HCT116 (cell line): ENCODE measurements around the gene GPAT3. TPM values are rescaled to one million over a fixed set of nuclear protein-coding genes. Genes with fewer than 3 reads are reported as not detected.

ENCODE experiments used
- ATAC-seq: fragments of 200-7000 bp; cut with Tn5 transposase; 2 replicates; pipeline ENCODE4 v1.9.1; 2020; ENCODE audit warnings: mild to moderate bottlenecking, moderate library complexity
- BruUV-seq: library from RNA; stranded (reverse); fragments of 400-500 nt; replicated peaks from 2 replicates; lab custom pipeline; 2021; lab: Mats Ljungman, UMichigan
- CTCF ChIA-PET: fragments of 300-600 bp; sonication (Branson Sonifier 250); formaldehyde crosslinking; loops from one replicate; lab custom pipeline; 2021; ENCODE audit warnings: antibody characterized with exemption; lab: Charles Lee
- POLR2A ChIA-PET: fragments of 300-600, 350-600 bp; sonication (Branson Sonifier 250); formaldehyde crosslinking; loops from one replicate; lab custom pipeline; 2021; ENCODE audit warnings: antibody characterized with exemption; lab: Charles Lee
- RAD21 ChIA-PET, 2 experiments: fragments of 300-600 bp; sonication (Branson Sonifier 250); formaldehyde crosslinking; loops; one replicate each; lab custom pipeline; 2023; ENCODE audit warnings: low total read pairs in 2 of 2; ENCODE audit not compliant: uncharacterized antibody in 2 of 2, unreplicated experiment in 2 of 2, low non-redundant PET in 1 of 2; lab: Charles Lee
- DNase-seq: peaks from one replicate; pipeline ENCODE4 v3.0.0-alpha.2; 2010; ENCODE audit warnings: low read depth, low spot score
- H2AFZ ChIP-seq: fragments of 200-600 bp; shearing (Covaris generic), sonication (generic); 2 replicates; pipeline ENCODE4 v1.6.1; 2017; ENCODE audit warnings: low read depth, mixed run types, mixed read lengths, antibody characterized with exemption, low read length; ENCODE audit not compliant: poor library complexity, severe bottlenecking
- H3K27ac ChIP-seq: 2 replicates; pipeline ENCODE4 v1.5.1; 2012; ENCODE audit warnings: low read depth, low read length
- H3K27me3 ChIP-seq: fragments of 200-600 bp; sonication (generic); 2 replicates; pipeline ENCODE4 v1.6.1; 2016; ENCODE audit warnings: mixed run types, low read length, mixed read lengths; ENCODE audit not compliant: insufficient read depth
- H3K36me3 ChIP-seq, 2 experiments: fragments of 200-500 bp in 1 of 2; fragments of 200-600 bp in 1 of 2; sonication (Bioruptor generic) in 1 of 2; sonication (generic) in 1 of 2; 2 replicates each; pipeline versions ENCODE4 v1.5.1 to v1.6.1; 2014 to 2016; ENCODE audit warnings: low read length in 2 of 2, inconsistent platforms in 1 of 2, mixed read lengths in 1 of 2, mixed run types in 1 of 2; ENCODE audit not compliant: insufficient read depth in 2 of 2, control insufficient read depth in 1 of 2
- H3K4me1 ChIP-seq, 2 experiments: fragments of 200-600 bp in 1 of 2; sonication (generic) in 1 of 2; 2 replicates each; pipeline versions ENCODE4 v1.5.1 to v1.6.1; 2012 to 2017; ENCODE audit warnings: low read length in 2 of 2, inconsistent platforms in 1 of 2, mild to moderate bottlenecking in 1 of 2, mixed read lengths in 1 of 2, mixed run types in 1 of 2, moderate library complexity in 1 of 2; ENCODE audit not compliant: insufficient read depth in 2 of 2, control insufficient read depth in 1 of 2
- H3K4me2 ChIP-seq: fragments of 200-600 bp; sonication (generic); 2 replicates; pipeline ENCODE4 v1.6.1; 2017; ENCODE audit warnings: mixed run types, low read length, mixed read lengths
- H3K4me3 ChIP-seq, 2 experiments: fragments of 200-600 bp in 1 of 2; sonication (generic) in 1 of 2; replicated peaks in 1 of 2; 2 replicates each; pipeline ENCODE4 v1.5.1; 2011 to 2016; ENCODE audit warnings: low read length in 2 of 2, control low read depth in 1 of 2, low read depth in 1 of 2, mild to moderate bottlenecking in 1 of 2, mixed read lengths in 1 of 2, mixed run types in 1 of 2
- H3K79me2 ChIP-seq: fragments of 200-600 bp; sonication (generic); 2 replicates; pipeline ENCODE4 v1.6.1; 2017; ENCODE audit warnings: mild to moderate bottlenecking, mixed run types, low read length, moderate library complexity, mixed read lengths; ENCODE audit not compliant: insufficient read depth
- H3K9ac ChIP-seq: fragments of 200-600 bp; sonication (generic); 2 replicates; pipeline ENCODE4 v1.6.1; 2016; ENCODE audit warnings: low read length, mixed read lengths
- H3K9me2 ChIP-seq: fragments of 200-600 bp; sonication (generic), shearing (Covaris generic); 2 replicates; pipeline ENCODE4 v1.6.1; 2017; ENCODE audit warnings: mixed run types, mild to moderate bottlenecking, moderate library complexity; ENCODE audit not compliant: insufficient read depth
- H3K9me3 ChIP-seq, 2 experiments: fragments of 200-500 bp in 1 of 2; fragments of 200-600 bp in 1 of 2; sonication (Bioruptor generic) in 1 of 2; sonication (generic) in 1 of 2; 2 replicates each; pipeline ENCODE4 v1.6.1; 2014 to 2017; ENCODE audit warnings: low read length in 2 of 2, mixed read lengths in 2 of 2, inconsistent platforms in 1 of 2, low read depth in 1 of 2, mild to moderate bottlenecking in 1 of 2, mixed run types in 1 of 2, moderate library complexity in 1 of 2; ENCODE audit not compliant: control insufficient read depth in 1 of 2, insufficient read depth in 1 of 2
- H4K20me1 ChIP-seq: fragments of 200-600 bp; sonication (generic), shearing (Covaris generic); 2 replicates; pipeline ENCODE4 v1.6.1; 2017; ENCODE audit warnings: mixed run types, mild to moderate bottlenecking, moderate library complexity; ENCODE audit not compliant: insufficient read depth
- CEBPB ChIP-seq: IDR thresholded peaks from 2 replicates; pipeline ENCODE4 v1.6.1; 2012; ENCODE audit warnings: low read depth
- CTCF ChIP-seq, 3 experiments: fragments of 200-600 bp in 1 of 3; sonication (generic) in 1 of 3; IDR thresholded peaks in 2 of 3; conservative IDR thresholded peaks in 1 of 3; 2 replicates each; pipeline ENCODE4 v1.5.1; 2012 to 2017; ENCODE audit warnings: low read depth in 2 of 3, low read length in 2 of 3, antibody characterized with exemption in 1 of 3, borderline replicate concordance in 1 of 3, control low read depth in 1 of 3, mild to moderate bottlenecking in 1 of 3, mixed read lengths in 1 of 3, mixed run types in 1 of 3, moderate library complexity in 1 of 3; ENCODE audit not compliant: insufficient read depth in 1 of 3
- EGR1 ChIP-seq: IDR thresholded peaks from 2 replicates; pipeline ENCODE4 v1.6.1; 2012; ENCODE audit warnings: low read depth
- ELF1 ChIP-seq: IDR thresholded peaks from 2 replicates; pipeline ENCODE4 v1.6.1; 2012; ENCODE audit warnings: low read depth, borderline replicate concordance
- EZH2 ChIP-seq: fragments of 200-600 bp; sonication (generic); IDR thresholded peaks from 2 replicates; pipeline ENCODE4 v1.6.1; 2017; ENCODE audit warnings: antibody characterized with exemption, mixed run types
- FOSL1 ChIP-seq: IDR thresholded peaks from 2 replicates; pipeline ENCODE4 v1.6.1; 2012; ENCODE audit warnings: low read depth
- MAX ChIP-seq: IDR thresholded peaks from 2 replicates; pipeline ENCODE4 v1.6.1; 2012
- POLR2AphosphoS5 ChIP-seq: IDR thresholded peaks from 2 replicates; pipeline ENCODE4 v1.6.1; 2011; ENCODE audit warnings: mild to moderate bottlenecking, low read depth, low read length, moderate library complexity
- RAD21 ChIP-seq: IDR thresholded peaks from 2 replicates; pipeline ENCODE4 v1.6.1; 2012; ENCODE audit warnings: low read depth, mild to moderate bottlenecking
- REST ChIP-seq: IDR thresholded peaks from 2 replicates; pipeline ENCODE4 v1.6.1; 2012; ENCODE audit warnings: low read depth
- SP1 ChIP-seq: IDR thresholded peaks from 2 replicates; pipeline ENCODE4 v1.6.1; 2012; ENCODE audit warnings: low read depth
- SRF ChIP-seq: IDR thresholded peaks from 2 replicates; pipeline ENCODE4 v1.6.1; 2012; ENCODE audit warnings: low read depth
- TCF7L2 ChIP-seq: IDR thresholded peaks from 2 replicates; pipeline ENCODE4 v1.7.0; 2011; ENCODE audit warnings: borderline replicate concordance, inconsistent platforms; ENCODE audit not compliant: insufficient read depth, insufficient read length; ENCODE audit errors: extremely low read depth
- YY1 ChIP-seq: IDR thresholded peaks from 2 replicates; pipeline ENCODE4 v1.6.1; 2011; ENCODE audit warnings: low read length, low read depth, moderate library complexity, mild to moderate bottlenecking; ENCODE audit not compliant: insufficient replicate concordance; ENCODE audit errors: extremely low read depth
- ZFX ChIP-seq: fragments of 450-650 bp; IDR thresholded peaks from 2 replicates; pipeline ENCODE4 v1.6.1; 2017
- ZNF274 ChIP-seq: fragments of 200-500 bp; sonication (Bioruptor generic); IDR thresholded peaks from 2 replicates; pipeline ENCODE4 v1.6.1; 2014; ENCODE audit warnings: mild to moderate bottlenecking, low read depth, low read length, inconsistent platforms
- intact Hi-C: fragments of 100-400 bp; cut with micrococcal nuclease; formaldehyde crosslinking; loops from 2 replicates; pipeline ENCODE4 v1.10.0; 2022
- total RNA-seq: library from RNA; stranded (reverse); gene quantifications from one replicate; pipeline ENCODE4 v1.2.1, GENCODE V29; 2021; ENCODE audit not compliant: unreplicated experiment

Gene GPAT3
- total RNA-seq, 1 experiment from 2014 or later: 36.7 TPM

GRCh38 chr4:83591056-83591455, 55.1 kb downstream of the GPAT3 start:
- no peaks in the 10 kb centered on the region for H3K79me2 ChIP-seq
- no peak overlapping the region for H2AFZ ChIP-seq
- no peak overlapping the region for H3K9ac ChIP-seq
- H3K9me3 ChIP-seq: no peaks in the 10 kb centered on the region
- DNase-seq: no peak
- H4K20me1 ChIP-seq: no peaks in the 10 kb centered on the region
- no peak overlapping the region for H3K4me2 ChIP-seq
- H3K4me1 ChIP-seq: no peaks in the 10 kb centered on the region
- BruUV-seq: no TSS peak
- no peaks in the 10 kb centered on the region for H3K27me3 ChIP-seq
- intact Hi-C loops: no loop called here
- no peak for ATAC-seq
- TF ChIP-seq YY1 (no peak), TCF7L2 (no peak), CEBPB (no peak), MAX (no peak), ZFX (no peak), SRF (no peak), FOSL1 (no peak), RAD21 (no peak), POLR2AphosphoS5 (no peak), EZH2 (no peak)
- CTCF ChIA-PET: no interaction called here
- H3K4me3 ChIP-seq: no peak overlapping the region
- no peak overlapping the region for H3K27ac ChIP-seq
- H3K9me2 ChIP-seq: no peaks in the 10 kb centered on the region
- POLR2A ChIA-PET: no interaction called here
- H3K36me3 ChIP-seq: peaks cover 0 to 24% of the 10 kb centered on the region in 2 experiments; a peak in 1 of 4 replicates
- RAD21 ChIA-PET: no interaction called here

- ChIA-PET CTCF (no interaction called here), POLR2A (no interaction called here), RAD21 (no interaction called here)
- H4K20me1 ChIP-seq: no peaks in the 10 kb centered on the region
- H3K9me2 ChIP-seq: no peaks in the 10 kb centered on the region
- ATAC-seq: no peak
- H3K4me3 ChIP-seq: no peak overlapping the region
- no peak overlapping the region for H2AFZ ChIP-seq
- H3K9me3 ChIP-seq: no peaks in the 10 kb centered on the region
- H3K27ac ChIP-seq: no peak overlapping the region
- H3K27me3 ChIP-seq: no peaks in the 10 kb centered on the region
- no peak overlapping the region for H3K9ac ChIP-seq
- no peaks in the 10 kb centered on the region for H3K4me1 ChIP-seq
- no peaks in the 10 kb centered on the region for H3K79me2 ChIP-seq
- DNase-seq: no peak
- no TSS peak for BruUV-seq
- intact Hi-C loops: no loop called here
- H3K4me2 ChIP-seq: no peak overlapping the region
- peaks cover 0 to 22% of the 10 kb centered on the region in 2 experiments; a peak in 1 of 4 replicates for H3K36me3 ChIP-seq
- no peak for TF ChIP-seq SP1
- TF ChIP-seq MAX: no peak
- TF ChIP-seq POLR2AphosphoS5: no peak
- TF ChIP-seq ZNF274: no peak
- no peak for TF ChIP-seq EGR1
- TF ChIP-seq CTCF (IDR thresholded peaks at IDR 0.05 in 2 of 3, conservative IDR thresholded peaks at IDR 0.05 in 1 of 3; ENCODE audit: borderline replicate concordance in 1 of 3, insufficient read depth in 1 of 3, low read depth in 2 of 3, low read length in 2 of 3): no peak
- TF ChIP-seq CEBPB: no peak
- TF ChIP-seq FOSL1: no peak
- TF ChIP-seq EZH2: no peak
- TF ChIP-seq ELF1: no peak
- no peak for TF ChIP-seq REST
Measured at GRCh38 chr4:83591730-83592129, 55.8 kb downstream of the GPAT3 start.
